Mesenteric fat pad (tissue), 1 donor: ENCODE data around the gene AGAP1. TPM values are rescaled to one million over a fixed set of nuclear protein-coding genes. Genes with fewer than 3 reads are reported as not detected.

Experiments used
- DNase-seq: peaks from one replicate; pipeline ENCODE4 v3.0.0-alpha.2; 2020; ENCODE audit warnings: low spot score
- total RNA-seq: library from RNA; stranded (reverse); fragmentation: NEBNext Ultra II Directional; extraction: Animal tissue kit (Norgen Biotek cat#: 25700); gene quantifications from one replicate; pipeline ENCODE4 v1.2.1, GENCODE V29; 2021
- donor health status: DM: yes; HTN: yes; CAD: no.

The AGAP1 gene
- total RNA-seq, 1 donor from 2014 or later, result 26.5 TPM

DNA sequence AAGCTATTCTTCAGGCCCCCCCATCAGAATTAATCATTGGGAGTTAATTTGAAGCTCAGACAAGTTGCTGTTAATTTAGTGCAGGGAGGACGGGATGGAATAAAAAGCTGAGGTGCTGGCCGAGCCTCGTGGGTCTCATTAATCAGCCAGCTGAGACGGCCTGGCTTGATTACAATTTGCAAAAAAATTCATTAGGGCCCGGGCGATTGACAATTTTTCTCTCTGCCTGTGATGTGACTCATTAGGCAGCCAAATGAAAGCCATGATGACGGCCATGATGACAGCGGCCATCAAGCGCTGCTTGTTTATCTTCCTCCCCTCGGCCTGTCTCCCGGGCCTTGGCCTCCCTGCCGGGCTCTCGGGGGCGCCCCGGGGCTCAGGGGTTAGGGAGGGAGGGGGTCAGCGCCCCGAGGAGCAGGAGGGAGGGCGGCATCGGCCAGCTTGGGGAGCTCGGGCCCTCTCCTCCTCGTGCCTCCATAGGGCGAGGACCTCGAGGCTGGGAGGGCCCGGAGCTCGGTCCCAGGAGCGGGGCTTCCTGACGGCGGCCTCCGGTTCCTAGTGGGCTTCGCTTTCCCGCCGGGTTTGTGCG is 669.1 kb downstream of the AGAP1 start:
- DNase-seq, result no peak

DNA sequence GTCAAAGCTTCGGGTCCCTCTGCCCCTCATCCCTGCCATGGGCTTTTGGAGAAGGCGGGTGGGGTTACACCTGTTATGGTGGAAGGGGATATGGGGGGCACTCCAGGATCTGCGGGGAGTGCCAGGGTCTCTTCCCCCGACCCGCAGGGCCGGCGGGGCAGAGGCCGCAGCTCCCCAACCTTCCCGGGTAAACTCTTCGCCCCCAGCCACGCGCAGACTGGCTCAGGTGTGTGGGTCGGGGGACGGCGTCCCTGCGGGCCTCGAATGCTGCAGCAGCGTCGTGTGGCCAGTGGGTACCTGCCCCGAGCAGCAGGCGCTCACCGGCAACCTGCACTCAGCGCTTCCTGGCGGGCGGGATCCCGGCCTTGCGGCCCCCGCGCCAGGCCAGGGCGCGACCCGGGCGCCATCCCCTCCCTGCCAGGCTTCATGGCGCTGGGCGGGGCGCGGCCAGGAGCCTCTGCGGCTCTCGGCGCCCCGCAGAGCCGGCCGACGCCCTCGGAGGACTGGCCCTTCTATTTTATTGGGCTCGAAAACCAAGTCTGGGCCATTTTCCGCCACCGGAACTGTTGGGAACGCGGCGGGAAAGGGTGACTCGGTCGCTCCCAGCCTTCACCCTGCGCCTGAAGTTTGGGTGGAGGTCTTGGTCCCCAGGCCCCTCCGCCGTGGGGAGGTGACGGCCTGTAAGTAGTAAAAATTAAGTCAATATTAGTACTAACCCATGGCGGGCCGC is 669.8 kb downstream of the AGAP1 start:
- DNase-seq, result peak; percentile 81

DNA sequence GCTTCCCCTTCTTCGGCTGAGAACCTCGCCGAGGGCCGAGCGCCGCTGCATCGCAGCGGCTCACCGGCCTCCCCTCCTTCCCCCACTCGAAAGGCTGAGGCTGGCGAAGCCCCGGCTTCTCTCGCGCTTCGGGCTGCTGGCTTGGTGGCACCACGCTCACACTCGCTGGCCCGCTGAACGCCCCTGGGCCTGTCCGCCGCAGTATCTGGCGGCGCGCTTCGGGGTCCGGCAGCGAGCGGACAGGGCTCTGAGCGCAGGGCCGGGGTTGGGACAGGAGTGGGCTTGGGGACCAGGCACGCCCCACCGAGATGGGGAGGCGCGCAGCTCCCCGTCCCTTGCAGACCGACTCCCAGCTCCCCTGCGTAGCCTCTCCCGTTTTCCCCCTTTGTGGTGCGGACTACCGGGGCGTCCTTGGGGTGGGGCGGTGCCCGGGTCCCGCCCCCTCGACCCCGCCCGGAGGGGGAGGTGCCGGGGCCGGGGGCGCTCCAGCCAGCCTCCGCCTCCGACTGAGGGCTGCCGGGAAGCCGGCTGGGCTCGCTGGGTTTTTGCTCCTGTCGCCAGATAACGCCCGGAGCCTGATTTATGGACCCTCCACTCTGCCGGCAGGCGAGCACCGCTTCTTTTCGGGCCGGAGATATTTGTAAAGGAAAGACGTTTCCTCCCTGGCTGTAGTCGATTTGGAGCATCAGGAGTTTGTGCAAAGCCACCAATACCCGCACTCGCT is 670.5 kb downstream of the AGAP1 start:
- DNase-seq, result peak; percentile 53

DNA sequence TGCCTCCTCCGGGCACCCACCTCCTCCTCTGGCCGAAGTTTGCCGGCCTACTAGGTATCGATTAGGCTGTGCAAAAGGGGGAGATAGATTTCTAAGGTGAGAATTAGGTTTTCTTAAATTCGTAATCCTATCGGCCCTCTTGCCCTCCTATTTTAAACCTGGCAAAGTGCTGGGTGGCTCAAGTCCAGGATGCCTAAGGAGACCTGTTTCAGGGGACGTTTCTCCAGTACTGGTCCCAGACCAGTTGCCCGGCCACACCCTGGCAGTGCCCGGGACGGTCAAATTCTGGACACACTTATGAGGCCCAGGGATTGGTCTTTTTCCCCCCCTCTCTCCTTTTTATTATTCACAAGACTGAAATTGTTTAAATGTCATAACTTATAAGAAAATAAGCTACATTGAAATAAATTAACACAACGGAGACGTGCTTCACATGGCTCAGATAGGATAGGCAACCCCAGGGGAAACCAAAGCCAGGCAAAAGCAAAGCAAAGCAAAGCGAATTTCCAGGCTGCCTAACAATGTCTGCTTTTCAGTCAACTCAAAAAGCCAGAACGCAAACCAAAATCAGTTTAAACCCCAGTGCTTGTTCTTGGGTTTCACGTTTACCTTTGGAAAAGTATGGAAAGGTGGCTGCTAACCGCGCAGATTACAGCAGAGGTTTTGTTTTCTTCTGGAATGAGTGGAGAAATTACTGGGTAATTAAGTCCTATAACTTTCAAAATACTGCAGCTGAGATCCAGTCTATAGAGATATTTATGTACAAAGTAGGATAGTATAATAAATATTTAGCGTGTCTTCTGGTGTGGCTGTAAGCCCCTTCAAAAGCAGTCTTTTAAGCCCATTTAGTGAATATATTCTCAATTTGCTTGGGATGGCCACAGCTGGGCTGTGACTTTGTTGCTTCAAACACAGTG is 671.3 kb downstream of the AGAP1 start:
- DNase-seq, result peak; percentile 62

DNA sequence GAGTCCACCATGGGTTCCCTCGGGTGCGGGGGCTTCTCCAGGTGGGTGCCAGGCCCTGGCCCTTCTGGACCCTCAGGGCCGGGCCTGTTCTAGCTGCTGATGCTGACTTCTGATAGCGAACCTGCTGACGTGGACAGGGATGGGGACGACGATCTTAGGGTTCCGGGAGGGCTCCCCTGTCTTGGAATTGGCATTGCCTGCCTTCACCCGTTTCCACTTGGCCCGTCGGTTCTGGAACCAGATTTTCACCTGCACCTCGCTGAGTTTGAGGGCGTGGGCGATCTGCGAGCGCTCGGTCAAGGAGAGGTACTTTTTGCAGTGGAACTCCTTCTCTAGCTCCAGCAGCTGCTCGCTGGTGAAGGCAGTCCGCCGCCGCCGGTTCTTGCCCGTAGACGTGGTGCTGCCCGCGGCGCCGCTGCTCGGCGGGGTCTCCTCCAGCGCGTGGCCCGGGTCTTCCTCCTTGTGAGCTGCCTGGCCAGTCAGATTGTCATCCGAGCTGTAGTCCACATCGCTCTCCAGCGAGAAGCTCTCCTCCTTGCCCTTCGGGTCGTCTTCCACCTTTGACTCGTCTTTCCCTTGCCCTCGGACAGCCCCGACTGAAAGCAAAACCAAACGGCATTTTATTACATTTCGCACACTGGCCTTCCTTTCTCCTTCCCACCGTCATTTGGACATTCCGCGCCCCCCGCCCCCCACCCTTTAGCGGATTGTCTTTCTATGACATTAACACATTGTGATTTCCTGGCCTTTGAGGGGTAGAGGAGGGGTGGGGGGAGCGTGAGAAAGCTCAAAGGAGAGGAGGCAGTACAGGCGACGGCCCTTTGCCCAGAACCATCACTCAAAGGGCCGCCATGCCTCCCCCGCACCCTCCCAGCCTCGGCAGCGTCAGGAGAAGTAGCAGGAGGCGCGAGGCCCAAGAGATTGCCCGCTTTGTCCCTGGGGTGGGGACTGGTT is 672.3 kb downstream of the AGAP1 start:
- peak; percentile 89 for DNase-seq

DNA sequence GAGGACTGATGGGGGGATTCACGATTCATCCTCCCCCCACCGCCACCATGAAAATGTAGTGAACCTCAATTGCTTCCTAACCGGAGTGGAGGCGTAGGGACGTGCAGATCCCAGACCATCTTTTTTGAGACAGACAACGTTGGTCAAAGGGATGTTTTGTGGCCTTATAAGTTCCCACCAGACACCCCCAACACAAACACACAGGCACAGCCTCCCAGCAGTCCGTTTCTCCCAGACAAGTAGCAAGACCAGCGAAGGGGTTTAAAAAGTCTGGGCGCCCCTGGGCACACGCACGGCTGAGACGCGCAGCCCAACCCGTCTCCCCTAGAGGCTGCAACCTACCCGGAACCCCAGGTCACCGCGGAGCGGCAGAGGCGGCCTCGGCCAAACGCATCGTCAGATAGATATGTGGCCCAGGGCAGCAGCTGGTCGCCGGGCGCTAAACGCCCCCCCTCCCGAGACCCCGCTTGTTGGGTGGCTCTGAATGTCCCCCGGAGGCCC is 673.0 kb downstream of the AGAP1 start:
- peak; percentile 81 for DNase-seq

DNA sequence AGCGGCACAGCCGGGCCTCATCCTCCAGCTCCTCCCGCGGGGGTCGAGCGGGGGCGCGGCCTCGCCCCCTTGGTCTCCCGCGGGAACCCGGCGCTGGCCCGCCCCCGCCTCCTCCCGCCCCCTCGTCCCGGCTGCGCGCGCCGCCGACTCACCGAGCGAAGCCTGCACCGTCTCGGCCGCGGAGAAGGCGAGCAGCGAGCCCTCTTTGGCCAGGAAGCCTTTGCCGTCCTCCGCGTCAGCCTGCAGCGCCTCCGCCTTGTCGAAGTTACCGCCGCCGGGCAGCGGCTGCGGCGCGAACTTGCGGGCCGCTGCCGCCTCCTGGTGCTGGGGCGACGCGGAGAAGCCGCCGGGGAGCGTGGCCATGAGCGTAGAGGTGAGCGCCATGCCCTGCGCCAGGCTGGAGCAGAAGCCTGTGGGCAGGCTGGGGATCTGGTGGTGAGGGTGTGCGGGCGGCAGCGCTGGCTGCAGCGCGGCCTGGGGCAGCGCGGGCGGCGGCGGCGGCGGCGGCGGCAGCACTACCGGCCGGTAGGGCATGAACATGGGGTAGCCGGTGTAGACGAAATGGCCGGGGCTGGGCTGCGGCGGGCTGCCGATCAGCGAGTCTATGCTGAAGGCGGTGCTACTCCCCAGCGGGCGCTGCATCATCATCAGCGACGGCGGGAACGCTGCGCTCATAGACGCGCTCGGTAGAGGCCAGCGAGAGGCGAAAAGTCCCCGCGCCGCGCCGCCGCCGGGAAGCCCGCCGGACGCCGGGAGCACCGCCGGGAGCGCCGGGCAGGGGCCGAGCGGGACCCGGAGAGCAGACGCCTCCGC is 673.7 kb downstream of the AGAP1 start:
- peak; percentile 89 for DNase-seq

DNA sequence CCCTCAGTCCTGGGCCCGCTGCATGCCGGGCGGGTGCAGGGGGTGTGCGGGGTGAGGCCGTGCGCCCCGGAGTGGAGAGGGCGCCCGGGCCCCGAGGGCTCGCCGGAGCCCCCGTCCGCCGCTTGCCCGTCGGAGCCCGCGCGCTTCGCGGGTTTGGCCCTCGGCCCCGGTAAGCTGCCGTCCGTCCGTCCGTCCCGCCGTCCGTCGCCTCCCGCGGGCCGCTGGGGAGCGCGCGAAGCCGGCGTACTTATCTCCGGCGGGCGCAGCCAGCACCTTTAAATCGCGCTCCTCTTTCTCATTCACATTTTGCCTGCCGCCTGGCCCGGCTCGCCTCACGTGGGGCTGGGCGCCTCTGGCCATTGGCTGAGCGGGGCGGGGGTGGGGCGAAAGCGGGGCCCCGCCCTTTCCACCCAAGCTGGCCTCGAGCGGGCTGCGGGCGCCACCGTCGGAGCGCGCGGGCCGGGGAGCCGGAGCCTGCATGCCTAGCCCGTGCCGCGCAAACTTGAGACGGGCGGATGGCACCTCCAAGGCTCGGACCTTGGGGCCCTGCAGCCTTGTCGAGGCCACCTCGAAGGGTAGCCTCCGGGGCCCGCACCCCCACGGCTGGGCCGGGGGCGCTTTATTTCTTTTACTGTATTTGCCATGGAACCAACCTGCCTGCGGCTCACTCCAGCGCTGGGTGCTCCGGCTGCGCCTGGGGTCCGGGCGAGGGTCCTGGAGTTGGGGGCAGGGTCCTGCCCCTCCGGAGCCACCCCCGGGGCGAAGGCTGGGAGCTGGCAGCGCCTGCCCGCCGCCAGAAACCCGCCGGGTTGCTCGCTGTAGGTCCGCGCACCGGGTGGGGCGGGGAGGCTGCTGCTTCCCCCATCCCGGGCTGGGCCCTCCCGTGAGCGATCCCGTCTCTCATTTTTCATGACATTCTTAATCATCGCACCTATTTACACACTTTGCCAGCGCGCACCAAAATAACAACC is 674.6 kb downstream of the AGAP1 start, which contains the start of gene GBX2:
Gene GBX2 (minus strand): TSS at position 277 of the 971 bp plus-strand sequence. CDS start 415 bp downstream, outside the sequence.
- peak; percentile 83 for DNase-seq

DNA sequence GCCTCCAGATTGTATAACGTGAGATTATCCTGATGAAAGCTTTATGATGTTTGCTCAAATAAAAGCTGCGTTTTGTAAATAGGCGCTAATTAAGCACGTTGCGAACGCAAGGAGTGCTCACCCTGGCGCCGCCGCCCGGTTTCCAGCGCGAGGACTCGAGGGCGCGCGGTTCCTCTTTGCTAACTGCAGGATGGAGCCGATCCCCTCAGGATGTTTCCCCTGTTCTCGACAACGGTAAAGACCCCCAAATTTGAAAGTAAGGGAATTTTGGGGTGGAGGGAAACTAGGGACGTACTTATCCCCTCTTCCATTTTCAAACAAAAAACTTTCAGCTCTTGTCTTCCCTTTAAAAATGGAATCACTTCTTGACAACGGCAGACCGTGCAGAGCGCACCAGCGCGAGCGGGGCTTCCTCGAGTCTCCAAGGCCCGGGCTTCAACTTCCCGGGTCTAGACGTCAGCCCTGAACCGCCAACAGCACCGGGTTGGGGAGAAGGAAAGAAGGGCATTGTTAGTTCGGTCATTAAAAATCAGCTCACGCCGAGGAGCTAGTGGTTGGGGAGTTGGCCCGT is 675.4 kb downstream of the AGAP1 start:
- DNase-seq, result peak; percentile 75

DNA sequence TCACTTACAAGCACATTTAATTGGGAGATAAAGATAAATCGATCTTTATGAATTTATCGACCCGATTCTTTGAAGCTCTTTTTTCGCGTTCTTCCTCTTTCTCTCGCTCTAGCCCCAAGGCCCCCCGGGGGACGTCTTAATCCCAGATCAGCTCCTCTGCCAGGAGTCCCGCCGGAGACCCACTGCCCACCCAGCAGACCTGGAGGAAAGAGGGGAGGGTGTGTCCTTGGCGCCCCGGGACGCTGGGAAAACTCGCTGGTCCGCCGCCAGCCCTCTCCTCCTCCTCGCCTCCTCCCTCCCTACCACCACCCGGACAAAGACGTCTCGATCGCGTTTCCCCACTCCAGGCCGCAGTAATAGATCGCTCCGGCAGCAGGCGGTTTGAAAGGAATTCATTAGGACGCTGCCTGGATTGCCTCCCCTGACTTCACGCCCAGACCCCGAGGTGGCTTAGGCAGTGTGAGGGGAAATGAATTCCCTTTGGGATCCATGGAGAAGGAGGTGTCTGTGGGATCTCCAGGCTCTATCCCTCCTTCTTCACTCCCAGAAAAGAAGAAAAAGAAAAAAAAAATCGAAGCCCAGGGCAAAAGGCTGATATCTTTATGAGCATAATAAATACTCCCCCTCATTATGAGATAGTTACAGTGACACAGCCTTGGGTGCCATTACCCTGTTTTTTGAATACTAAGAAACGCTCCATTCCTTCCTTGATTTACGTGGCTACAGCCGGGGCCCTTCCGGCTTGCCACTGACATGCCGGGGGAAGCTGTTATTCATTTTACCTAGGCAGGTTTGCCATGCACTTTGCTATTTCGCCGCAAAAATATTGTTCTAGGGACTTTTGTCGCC is 676.1 kb downstream of the AGAP1 start:
- DNase-seq, result peak; percentile 74

DNA sequence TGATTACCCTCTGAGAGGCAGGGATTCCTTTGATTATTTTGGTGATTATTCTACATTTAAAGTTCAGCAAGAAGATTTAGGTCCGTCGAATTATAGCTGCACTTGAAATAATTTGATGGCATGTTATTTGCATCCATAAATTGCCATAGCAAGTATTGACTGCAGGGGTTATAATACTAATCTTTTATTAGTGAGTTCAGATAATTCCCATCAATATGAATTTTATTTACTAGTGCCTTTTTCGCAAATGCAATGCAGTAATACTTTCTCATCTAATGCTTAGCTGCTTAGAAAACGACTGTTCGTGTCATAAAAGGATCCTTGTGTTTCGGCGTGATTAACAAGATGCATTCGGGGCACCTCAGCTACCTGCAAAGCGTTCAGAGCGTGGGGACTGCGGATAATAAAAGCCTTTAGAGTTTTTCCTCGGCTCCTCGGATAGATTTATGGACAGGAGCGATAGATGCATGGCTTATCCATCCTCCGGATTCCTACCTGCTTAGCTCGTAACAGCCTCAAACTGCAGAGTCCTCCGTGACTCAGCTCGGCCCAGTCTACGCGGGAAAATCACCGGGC is 676.8 kb downstream of the AGAP1 start:
- DNase-seq, result no peak

DNA sequence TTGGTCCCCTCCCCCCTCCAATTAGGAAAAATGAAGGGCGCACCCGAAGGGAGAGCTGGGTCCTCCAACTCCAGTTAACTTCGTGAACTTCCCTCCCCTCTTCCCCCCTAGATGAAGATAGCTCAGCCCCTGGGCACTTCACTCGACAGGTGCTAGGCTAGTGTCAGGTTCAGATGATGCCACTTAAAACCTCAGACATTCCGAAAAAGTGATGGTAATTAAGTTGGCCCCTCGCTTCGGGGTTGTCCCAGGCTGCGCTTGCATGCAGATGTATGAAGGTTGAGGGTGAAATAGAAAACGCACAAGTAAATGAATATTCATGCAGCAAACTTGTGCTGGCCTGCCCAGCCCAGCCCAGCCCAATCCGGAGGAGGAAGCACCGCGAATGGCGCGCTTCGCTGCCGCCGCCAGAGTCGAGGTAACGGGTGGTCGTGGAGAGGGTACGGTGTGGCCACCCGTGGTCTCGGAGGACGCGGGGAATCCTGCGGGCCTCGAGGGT is 677.4 kb downstream of the AGAP1 start:
- peak; percentile 81 for DNase-seq

DNA sequence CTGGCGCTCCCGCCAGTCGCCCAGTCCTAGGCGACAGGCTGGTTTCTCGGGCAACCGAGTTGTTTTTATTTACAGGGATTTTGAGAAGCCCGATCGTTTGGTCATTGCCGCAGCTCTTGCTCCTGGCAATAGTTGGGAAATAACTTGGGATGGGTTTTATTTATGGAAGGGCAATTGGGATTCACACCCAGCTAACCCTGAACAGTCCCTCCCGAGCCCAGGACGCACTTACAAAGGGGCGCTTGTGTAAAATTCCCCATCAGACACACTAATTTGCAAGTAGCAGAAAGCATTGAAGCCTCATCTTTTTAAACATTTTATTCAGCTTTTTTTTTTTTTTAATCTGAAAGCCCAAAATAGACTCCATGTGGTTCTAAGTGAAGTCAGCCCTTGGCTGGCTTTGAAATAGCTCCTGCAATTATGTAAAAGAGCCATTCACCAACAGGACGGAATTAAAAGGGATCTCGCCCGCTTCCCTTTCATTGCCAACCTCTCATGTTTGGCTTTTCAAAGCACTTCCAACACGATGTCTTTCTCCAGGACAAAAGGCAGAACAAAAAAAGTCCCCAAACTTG is 677.9 kb downstream of the AGAP1 start:
- no peak for DNase-seq

DNA sequence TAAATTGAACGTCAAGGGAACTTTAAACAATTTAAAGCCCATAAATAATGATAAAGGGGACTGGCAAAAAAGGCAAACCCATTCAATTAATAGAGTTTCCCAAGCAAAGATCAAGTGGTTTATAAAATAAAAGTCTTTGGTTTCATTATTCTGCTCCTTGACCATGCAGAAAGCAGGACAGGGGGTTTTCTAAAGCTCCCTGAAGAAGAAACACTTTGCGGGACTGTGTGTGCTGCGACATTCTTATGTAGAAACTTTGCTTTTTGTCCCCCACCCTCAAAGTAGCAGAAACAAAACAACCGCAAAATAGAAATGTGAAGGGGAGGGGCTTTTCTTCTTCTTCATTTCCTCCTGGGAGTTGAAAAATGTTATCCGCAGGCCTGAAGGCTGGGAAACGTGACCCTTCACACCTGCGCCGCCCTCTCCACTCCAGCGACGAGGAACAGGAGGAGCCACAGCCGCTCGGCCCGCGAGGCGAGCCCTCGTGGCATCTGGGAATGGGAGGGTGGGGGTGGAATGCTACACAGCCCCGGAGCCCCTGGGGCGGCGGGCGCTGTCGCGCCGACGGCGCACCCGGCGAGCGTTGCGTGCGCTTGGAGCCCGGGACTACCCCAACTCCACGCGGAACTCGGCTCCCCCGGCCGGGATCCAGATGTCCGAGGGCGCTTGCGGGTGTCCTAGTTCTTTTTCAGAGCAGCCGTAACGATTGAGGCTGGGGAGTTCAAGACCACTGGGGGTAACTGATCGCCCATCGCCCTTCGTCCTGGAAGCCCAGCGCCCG is 678.6 kb downstream of the AGAP1 start:
- DNase-seq, result peak; percentile 83
